ENCODE data around the gene ZNF189. TPM values are rescaled to one million over a fixed set of nuclear protein-coding genes. Genes with fewer than 3 reads are reported as not detected.

The ZNF189 gene
- total and polyA plus RNA-seq, 7 donors = 6.1 to 31.3 (median 10.5) TPM

GRCh38 chr9:101408374-101409078 is 9.9 kb downstream of the ZNF189 start:
- H3K27me3 ChIP-seq (ENCODE audit: insufficient read depth in 3 of 3, low read length in 2 of 3) = no peaks in the 10 kb centered on the region
- TF ChIP-seq, protein P1, sequence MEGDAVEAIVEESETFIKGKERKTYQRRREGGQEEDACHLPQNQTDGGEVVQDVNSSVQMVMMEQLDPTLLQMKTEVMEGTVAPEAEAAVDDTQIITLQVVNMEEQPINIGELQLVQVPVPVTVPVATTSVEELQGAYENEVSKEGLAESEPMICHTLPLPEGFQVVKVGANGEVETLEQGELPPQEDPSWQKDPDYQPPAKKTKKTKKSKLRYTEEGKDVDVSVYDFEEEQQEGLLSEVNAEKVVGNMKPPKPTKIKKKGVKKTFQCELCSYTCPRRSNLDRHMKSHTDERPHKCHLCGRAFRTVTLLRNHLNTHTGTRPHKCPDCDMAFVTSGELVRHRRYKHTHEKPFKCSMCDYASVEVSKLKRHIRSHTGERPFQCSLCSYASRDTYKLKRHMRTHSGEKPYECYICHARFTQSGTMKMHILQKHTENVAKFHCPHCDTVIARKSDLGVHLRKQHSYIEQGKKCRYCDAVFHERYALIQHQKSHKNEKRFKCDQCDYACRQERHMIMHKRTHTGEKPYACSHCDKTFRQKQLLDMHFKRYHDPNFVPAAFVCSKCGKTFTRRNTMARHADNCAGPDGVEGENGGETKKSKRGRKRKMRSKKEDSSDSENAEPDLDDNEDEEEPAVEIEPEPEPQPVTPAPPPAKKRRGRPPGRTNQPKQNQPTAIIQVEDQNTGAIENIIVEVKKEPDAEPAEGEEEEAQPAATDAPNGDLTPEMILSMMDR (IDR thresholded peaks at IDR 0.05) = no peak
- WGBS, 3 donors = 98 to 99% (median 98%) methylated on average over 5 of the region's 5 CpGs
- no peak overlapping the region for H3K27ac ChIP-seq
- H3K4me3 ChIP-seq = no peak overlapping the region
- H3K36me3 ChIP-seq (ENCODE audit: insufficient read depth in 1 of 2, low read depth in 1 of 2) = peaks cover 39 to 60% of the 10 kb centered on the region in 2 donors
- H3K9me3 ChIP-seq = peaks cover 95% of the 10 kb centered on the region
- peak in 1 of 4 donors; percentile 42 for ATAC-seq
- no peak for DNase-seq
- intact Hi-C loops (cut with DNase I) = no loop called here
- no peaks in the 10 kb centered on the region for H3K4me1 ChIP-seq

DNA sequence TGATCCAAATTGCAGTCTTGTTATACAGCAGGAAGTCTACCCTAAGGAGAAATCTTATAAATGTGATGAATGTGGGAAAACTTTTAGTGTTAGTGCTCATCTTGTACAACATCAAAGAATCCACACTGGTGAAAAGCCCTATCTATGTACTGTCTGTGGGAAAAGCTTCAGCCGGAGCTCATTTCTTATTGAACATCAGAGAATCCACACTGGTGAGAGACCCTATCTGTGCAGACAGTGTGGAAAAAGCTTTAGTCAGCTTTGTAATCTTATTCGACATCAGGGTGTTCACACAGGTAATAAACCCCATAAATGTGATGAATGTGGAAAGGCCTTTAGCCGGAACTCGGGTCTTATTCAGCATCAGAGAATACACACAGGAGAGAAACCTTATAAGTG is 10.4 kb downstream of the ZNF189 start:
- no peak overlapping the region for H3K27ac ChIP-seq
- ATAC-seq = peak in 3 of 4 donors; percentile 40 to 46 (median 44)
- no peaks in the 10 kb centered on the region for H3K27me3 ChIP-seq (ENCODE audit: insufficient read depth in 3 of 3, low read length in 2 of 3)
- H3K4me3 ChIP-seq = no peak overlapping the region
- H3K9me3 ChIP-seq = peaks cover 99% of the 10 kb centered on the region
- intact Hi-C loops (cut with DNase I) = no loop called here
- TF ChIP-seq, protein P1 (IDR thresholded peaks at IDR 0.05) = no peak
- DNase-seq = no peak
- WGBS, 3 donors = 97 to 99% (median 98%) methylated on average over 4 of the region's 4 CpGs
- H3K36me3 ChIP-seq (ENCODE audit: insufficient read depth in 1 of 2, low read depth in 1 of 2) = peaks cover 34 to 54% of the 10 kb centered on the region in 2 donors
- H3K4me1 ChIP-seq = no peaks in the 10 kb centered on the region

DNA sequence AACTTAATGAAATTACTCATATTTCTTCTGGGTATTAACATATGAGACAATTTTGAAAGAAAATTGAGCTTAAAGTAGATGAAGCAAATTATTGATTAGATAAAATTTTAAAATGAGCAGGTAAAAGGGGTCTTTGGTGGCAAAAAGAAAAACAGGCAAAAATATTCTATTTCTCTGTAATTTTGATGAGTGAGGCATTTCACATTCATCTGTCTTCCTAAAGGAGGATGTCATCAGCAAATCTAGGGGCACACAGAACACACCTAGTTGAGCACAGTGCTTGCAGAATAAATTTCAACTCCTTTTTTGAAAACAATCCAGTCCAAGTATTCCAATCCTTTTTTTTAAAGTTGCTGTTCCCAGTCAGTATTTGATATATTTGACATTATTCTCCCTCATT is 16.2 kb downstream of the ZNF189 start:
- peaks cover 0 to 3% of the 10 kb centered on the region in 2 donors for H3K36me3 ChIP-seq (ENCODE audit: insufficient read depth in 1 of 2, low read depth in 1 of 2)
- no peak overlapping the region for H3K27ac ChIP-seq
- H3K9me3 ChIP-seq = peaks cover 70% of the 10 kb centered on the region
- no peaks in the 10 kb centered on the region for H3K4me1 ChIP-seq
- no peak for DNase-seq
- no peak overlapping the region for H3K4me3 ChIP-seq
- TF ChIP-seq, protein P1 (IDR thresholded peaks at IDR 0.05) = no peak
- ATAC-seq = no peak
- intact Hi-C loops (cut with DNase I) = no loop called here
- H3K27me3 ChIP-seq (ENCODE audit: insufficient read depth in 3 of 3, low read length in 2 of 3) = no peaks in the 10 kb centered on the region

DNA sequence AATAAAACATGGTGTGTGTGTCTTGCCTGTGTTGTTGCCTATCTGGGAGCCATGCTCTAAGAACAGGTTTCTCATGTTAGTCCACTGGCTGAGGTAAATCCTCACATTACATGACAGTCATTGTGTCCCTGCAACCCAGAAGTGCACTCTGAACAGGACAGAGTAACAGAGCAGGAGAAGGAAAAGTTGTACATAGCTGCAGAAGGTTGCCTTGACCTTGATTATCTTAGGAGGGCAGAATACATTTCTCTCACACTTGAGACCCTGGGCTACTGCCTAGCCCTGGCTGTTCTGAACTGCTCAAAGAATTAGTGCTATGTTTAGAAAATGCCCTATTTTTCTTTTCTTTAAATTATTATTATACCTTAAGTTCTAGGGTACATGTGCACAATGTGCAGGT is 16.9 kb downstream of the ZNF189 start:
- ATAC-seq (peak in 1 of 4 donors; percentile 23), DNase-seq (no peak)
- Histone ChIP-seq H3K4me3 (no peak overlapping the region), H3K9me3 (peaks cover 63% of the 10 kb centered on the region), H3K36me3 (ENCODE audit: insufficient read depth in 1 of 2, low read depth in 1 of 2) (no peaks in the 10 kb centered on the region), H3K4me1 (no peaks in the 10 kb centered on the region), H3K27ac (no peak overlapping the region), H3K27me3 (ENCODE audit: insufficient read depth in 3 of 3, low read length in 2 of 3) (no peaks in the 10 kb centered on the region)
- TF ChIP-seq, protein P1 (IDR thresholded peaks at IDR 0.05) = no peak
- intact Hi-C loops (cut with DNase I) = no loop called here

DNA sequence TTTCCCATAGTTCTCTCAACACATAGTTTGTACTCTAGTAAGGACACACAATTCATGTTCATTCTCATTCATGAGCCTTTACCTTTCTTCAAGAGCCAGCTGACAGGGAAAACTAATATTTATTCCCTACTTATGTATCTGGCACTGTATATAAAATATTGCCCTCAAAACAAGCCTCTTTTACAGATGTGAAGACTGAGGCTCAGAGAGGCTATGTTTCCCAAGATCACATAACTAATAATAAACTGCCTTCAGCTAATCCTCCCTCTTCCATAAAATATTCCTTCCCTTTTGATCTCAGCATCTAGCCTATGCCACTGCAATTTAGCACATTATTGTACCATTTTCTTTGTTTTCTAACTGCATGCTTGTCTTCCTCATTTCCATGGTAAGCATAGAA is 18.7 kb downstream of the ZNF189 start:
- Histone ChIP-seq H3K27ac (no peak overlapping the region), H3K9me3 (peaks cover 45% of the 10 kb centered on the region), H3K27me3 (ENCODE audit: insufficient read depth in 3 of 3, low read length in 2 of 3) (no peaks in the 10 kb centered on the region), H3K4me1 (no peaks in the 10 kb centered on the region), H3K4me3 (no peak overlapping the region), H3K36me3 (ENCODE audit: insufficient read depth in 1 of 2, low read depth in 1 of 2) (no peaks in the 10 kb centered on the region)
- ATAC-seq (no peak), DNase-seq (no peak)
- TF ChIP-seq, protein P1 (IDR thresholded peaks at IDR 0.05) = no peak
- intact Hi-C loops (cut with DNase I) = no loop called here
